Activated CD8-positive, alpha-beta T cell treated with anti-CD3 and anti-CD28 coated beads for 36 hours (primary cell): Measurements from ENCODE around the gene MTA1. TPM values are rescaled to one million over a fixed set of nuclear protein-coding genes. Genes with fewer than 3 reads are reported as not detected.

ENCODE experiments used
- ATAC-seq: fragments of 200-7000 bp; cut with Tn5 transposase; one replicate; pipeline ENCODE4 v1.10.0; 2021; ENCODE audit warnings: mild to moderate bottlenecking, moderate library complexity
- CTCF ChIA-PET: fragments of 350-600 bp; sonication (Branson Sonifier 250); formaldehyde crosslinking; loops from one replicate; lab custom pipeline; 2021; ENCODE audit warnings: antibody characterized with exemption; lab: Charles Lee
- POLR2A ChIA-PET: fragments of 350-600 bp; sonication (Branson Sonifier 250); formaldehyde crosslinking; loops from one replicate; lab custom pipeline; 2021; ENCODE audit warnings: antibody characterized with exemption; lab: Charles Lee
- DNase-seq: peaks from one replicate; pipeline ENCODE4 v3.0.0-alpha.2; 2020
- H3K27ac Mint-ChIP-seq: one replicate; pipeline ENCODE4 v1.8.0; 2021; ENCODE audit warnings: mild to moderate bottlenecking, mixed read lengths
- H3K27me3 Mint-ChIP-seq: one replicate; pipeline ENCODE4 v1.8.0; 2021; ENCODE audit warnings: mixed read lengths
- H3K36me3 Mint-ChIP-seq: one replicate; pipeline ENCODE4 v1.8.0; 2021; ENCODE audit warnings: low read depth, mixed read lengths
- H3K4me1 Mint-ChIP-seq: one replicate; pipeline ENCODE4 v1.8.0; 2021; ENCODE audit warnings: low read depth, mixed read lengths
- H3K4me3 Mint-ChIP-seq: one replicate; pipeline ENCODE4 v1.8.0; 2021; ENCODE audit warnings: mild to moderate bottlenecking, moderate library complexity, mixed read lengths
- H3K9me3 Mint-ChIP-seq: one replicate; pipeline ENCODE4 v1.8.0; 2021; ENCODE audit warnings: mixed read lengths
- CTCF ChIP-seq: fragments of 200-600 bp; IDR thresholded peaks from one replicate; pipeline ENCODE4 v1.8.0; 2022; ENCODE audit warnings: antibody characterized with exemption, mild to moderate bottlenecking
- intact Hi-C: fragments of 100-400 bp; cut with micrococcal nuclease; formaldehyde crosslinking; loops from one replicate; pipeline ENCODE4 v1.10.0; 2022
- total RNA-seq, 2 experiments: library from RNA; stranded (reverse); gene quantifications; one replicate each; pipeline ENCODE4 v1.2.3, GENCODE V29; 2021

The MTA1 gene
- 100 to 1,000 TPM; 133 to 140 TPM for total RNA-seq

GRCh38 chr14:105419195-105420091 lies at the start of gene MTA1:
Gene MTA1, plus strand, starts transcription at chr14:105419827. Its CDS starts 209 bp downstream, at chr14:105420036.
- Mint-ChIP-seq H3K27me3 (no peaks in the 10 kb centered on the region), H3K36me3 (peaks cover 20% of the 10 kb centered on the region), H3K4me1 (peaks cover 26% of the 10 kb centered on the region), H3K27ac (peak within 1 kb of the TSS; percentile 92), H3K9me3 (no peaks in the 10 kb centered on the region), H3K4me3 (peak within 1 kb of the TSS; percentile 87)
- intact Hi-C loops: no loop called here
- CTCF ChIA-PET: interaction anchor here (0.7 to 1.1 kb wide), 2 partner anchors 49 to 67 kb away, joined by 3 to 4 read pairs; no protein-coding TSS in a partner anchor
- POLR2A ChIA-PET: interaction anchor here (1.5 kb wide), 1 partner anchor 31 kb away, joined by 3 read pairs; no protein-coding TSS in a partner anchor
- DNase-seq (peak; percentile 56), ATAC-seq (peak; percentile 59)
- no peak for TF ChIP-seq CTCF

- H3K27me3 Mint-ChIP-seq: no peaks in the 10 kb centered on the region
- DNase-seq (no peak), ATAC-seq (no peak)
- no peak overlapping the region for H3K4me3 Mint-ChIP-seq
- TF ChIP-seq CTCF: no peak
- no peak overlapping the region for H3K27ac Mint-ChIP-seq
- H3K4me1 Mint-ChIP-seq: peaks cover 13% of the 10 kb centered on the region
- intact Hi-C loops: loop anchor here (5.0 to 10.0 kb wide), 2 partner anchors 70 to 113 kb away; partner anchors contain the start of gene CRIP1
- H3K9me3 Mint-ChIP-seq: no peaks in the 10 kb centered on the region
- ChIA-PET CTCF (interaction anchor here (5.1 kb wide), 1 partner anchor 115 kb away, joined by 84 read pairs; no protein-coding TSS in a partner anchor), POLR2A (no interaction called here)
- H3K36me3 Mint-ChIP-seq: peaks cover 4% of the 10 kb centered on the region
Measured at GRCh38 chr14:105374389-105374788, 45.2 kb upstream of the MTA1 start.

- CTCF ChIA-PET: interaction anchor here (0.7 to 1.9 kb wide), 2 partner anchors 114 to 116 kb away, joined by 3 to 5 read pairs; no protein-coding TSS in a partner anchor
- intact Hi-C loops: loop anchor here (10.0 kb wide), 1 partner anchor 69 kb away; no protein-coding TSS in a partner anchor
- H3K36me3 Mint-ChIP-seq: peaks cover 3% of the 10 kb centered on the region
Measured at GRCh38 chr14:105375635-105376057, 44.0 kb upstream of the MTA1 start.

GRCh38 chr14:105376521-105377440 lies 42.8 kb upstream of the MTA1 start:
- Mint-ChIP-seq H3K4me1 (peaks cover 9% of the 10 kb centered on the region), H3K36me3 (no peaks in the 10 kb centered on the region), H3K4me3 (no peak overlapping the region), H3K27me3 (no peaks in the 10 kb centered on the region), H3K27ac (no peak overlapping the region), H3K9me3 (no peaks in the 10 kb centered on the region)
- DNase-seq (no peak), ATAC-seq (no peak)
- POLR2A ChIA-PET: interaction anchor here (0.9 kb wide), 1 partner anchor 35 kb away, joined by 3 read pairs; no protein-coding TSS in a partner anchor
- CTCF ChIA-PET: interaction anchor here (1.9 kb wide), 1 partner anchor 113 kb away, joined by 5 read pairs; no protein-coding TSS in a partner anchor
- intact Hi-C loops: loop anchor here (10.0 kb wide), 1 partner anchor 68 kb away; no protein-coding TSS in a partner anchor
- no peak for TF ChIP-seq CTCF

More at GRCh38 chr14:105375635-105376057, 44.0 kb upstream of the MTA1 start:
- no peak for TF ChIP-seq CTCF
- Mint-ChIP-seq H3K9me3 (no peaks in the 10 kb centered on the region), H3K4me1 (peaks cover 13% of the 10 kb centered on the region), H3K27me3 (no peaks in the 10 kb centered on the region), H3K27ac (peak overlapping the region; percentile 67), H3K4me3 (no peak overlapping the region)
- DNase-seq (peak; percentile 92), ATAC-seq (peak; percentile 83)
- POLR2A ChIA-PET: interaction anchor here (0.6 to 0.9 kb wide), 2 partner anchors 36 to 116 kb away, joined by 3 read pairs; no protein-coding TSS in a partner anchor
